K562 (cell line): ENCODE results near the gene RNF213. TPM values are rescaled to one million over a fixed set of nuclear protein-coding genes. Genes with fewer than 3 reads are reported as not detected.

Experiments used
- BCOR ChIP-seq: fragments of 450-650 bp; IDR thresholded peaks from 2 replicates; pipeline ENCODE4 v1.6.1; 2016
- BMI1 ChIP-seq: fragments of 150-350 bp; IDR thresholded peaks from 2 replicates; pipeline ENCODE4 v1.6.1; 2014; ENCODE audit warnings: low read length
- C11orf30 ChIP-seq: fragments of 450-650 bp; IDR thresholded peaks from 2 replicates; pipeline ENCODE4 v1.6.1; 2016; ENCODE audit warnings: low read depth, mild to moderate bottlenecking
- CCNT2 ChIP-seq: IDR thresholded peaks from 2 replicates; pipeline ENCODE4 v1.6.1; 2011; ENCODE audit warnings: borderline replicate concordance, low read depth, mild to moderate bottlenecking, moderate library complexity, mixed read lengths, low read length; ENCODE audit not compliant: insufficient read length; ENCODE audit errors: extremely low read depth
- E2F5 ChIP-seq: sonication (generic); formaldehyde crosslinking; IDR thresholded peaks from 2 replicates; pipeline ENCODE4 v1.8.0; 2022; ENCODE audit warnings: mild to moderate bottlenecking, missing genetic modification reagents
- E2F6 ChIP-seq, 2 experiments: IDR thresholded peaks; 2 replicates each; pipeline ENCODE4 v1.6.1; 2011; ENCODE audit warnings: borderline replicate concordance in 1 of 2, control low read depth in 1 of 2, low read depth in 1 of 2, low read length in 1 of 2, mild to moderate bottlenecking in 1 of 2, mixed read lengths in 1 of 2, moderate library complexity in 1 of 2; ENCODE audit not compliant: insufficient read depth in 1 of 2, insufficient read length in 1 of 2, poor library complexity in 1 of 2, severe bottlenecking in 1 of 2; ENCODE audit errors: extremely low read depth in 1 of 2
- ETV1 ChIP-seq: fragments of 450-650 bp; conservative IDR thresholded peaks from 2 replicates; pipeline ENCODE4 v1.6.1; 2016; ENCODE audit warnings: missing genetic modification characterization, control low read depth, low read depth, missing compliant biosample characterization
- FOXJ2 ChIP-seq: fragments of 200-800 bp; sonication (Bioruptor generic); IDR thresholded peaks from 2 replicates; pipeline ENCODE4 v1.6.1; 2016; ENCODE audit warnings: missing genetic modification characterization, missing compliant biosample characterization
- FOXK1 ChIP-seq: sonication (generic); formaldehyde crosslinking; IDR thresholded peaks from 2 replicates; pipeline ENCODE4 v1.8.0; 2022; ENCODE audit warnings: missing genetic modification reagents, mild to moderate bottlenecking, borderline replicate concordance
- FOXK2 ChIP-seq, 2 experiments: fragments of 450-650 bp; IDR thresholded peaks in 1 of 2; conservative IDR thresholded peaks in 1 of 2; 2 replicates each; pipeline ENCODE4 v1.6.1; 2016; ENCODE audit warnings: low read depth in 2 of 2, mild to moderate bottlenecking in 1 of 2
- GABPB1 ChIP-seq: sonication (generic); formaldehyde crosslinking; IDR thresholded peaks from 2 replicates; pipeline ENCODE4 v1.8.0; 2022; ENCODE audit warnings: mild to moderate bottlenecking, missing genetic modification reagents
- KLF13 ChIP-seq: fragments of 450-650 bp; IDR thresholded peaks from 2 replicates; pipeline ENCODE4 v1.6.1; 2016; ENCODE audit warnings: missing genetic modification characterization, low read depth, mild to moderate bottlenecking, missing compliant biosample characterization, moderate library complexity, borderline replicate concordance
- NFYB ChIP-seq: IDR thresholded peaks from 2 replicates; pipeline ENCODE4 v1.6.1; 2011; ENCODE audit warnings: mild to moderate bottlenecking, moderate library complexity; ENCODE audit not compliant: insufficient read length; ENCODE audit errors: extremely low read depth
- NR2C2 ChIP-seq, 2 experiments: fragments of 200-800 bp in 1 of 2; sonication (Bioruptor generic) in 1 of 2; sonication (generic) in 1 of 2; formaldehyde crosslinking in 1 of 2; IDR thresholded peaks; 2 replicates each; pipeline versions ENCODE4 v1.6.1 to v1.8.0; 2016 to 2022; ENCODE audit warnings: mild to moderate bottlenecking in 1 of 2, missing compliant biosample characterization in 1 of 2, missing genetic modification characterization in 1 of 2, missing genetic modification reagents in 1 of 2
- POLR2G ChIP-seq: fragments of 200-400 bp; formaldehyde crosslinking; IDR thresholded peaks from 2 replicates; pipeline ENCODE4 v1.6.1; 2017; ENCODE audit warnings: low read depth, mild to moderate bottlenecking, antibody characterized with exemption, low read length, moderate library complexity
- PRPF4 ChIP-seq: fragments of 200-400 bp; formaldehyde crosslinking; IDR thresholded peaks from one replicate; pipeline ENCODE4 v1.6.1; 2017; ENCODE audit warnings: low read length, low read depth, mild to moderate bottlenecking; ENCODE audit not compliant: insufficient read depth, poor library complexity, severe bottlenecking
- SAFB ChIP-seq: fragments of 200-400 bp; formaldehyde crosslinking; IDR thresholded peaks from 2 replicates; pipeline ENCODE4 v1.6.1; 2017; ENCODE audit warnings: low read depth, low read length, borderline replicate concordance
- SMAD4 ChIP-seq: fragments of 250-450 bp; sonication (Bioruptor Pico); conservative IDR thresholded peaks from 2 replicates; pipeline ENCODE4 v1.8.0; 2021; ENCODE audit warnings: inconsistent platforms, mild to moderate bottlenecking, moderate library complexity
- SOX6 ChIP-seq: fragments of 450-650 bp; IDR thresholded peaks from 2 replicates; pipeline ENCODE4 v1.6.1; 2014; ENCODE audit warnings: mild to moderate bottlenecking
- VEZF1 ChIP-seq: fragments of 200-800 bp; sonication (Bioruptor generic); IDR thresholded peaks from 2 replicates; pipeline ENCODE4 v1.6.1; 2017; ENCODE audit warnings: missing genetic modification characterization, missing compliant biosample characterization
- ZNF75A ChIP-seq: fragments of 450-650 bp; formaldehyde crosslinking; IDR thresholded peaks from 2 replicates; pipeline ENCODE4 v1.4.0; 2020; ENCODE audit warnings: mild to moderate bottlenecking
- polyA plus RNA-seq, 8 experiments: library from polyadenylated mRNA; depleted of rRNA in 4 of 8; stranded (reverse) in 5 of 8; unstranded in 3 of 8; fragments of >200 nt; fragmentation: Nextera tagmentation in 2 of 8; fragmentation: Illumina TruSeq in 1 of 8; extraction: Ambion mirVana in 2 of 8; extraction: Trizol in 1 of 8; gene quantifications; 2 replicates each; pipeline versions ENCODE4 v1.2.1 to v1.2.3, GENCODE V29; 2011 to 2014; ENCODE audit warnings: inconsistent platforms in 1 of 8, missing spikeins in 1 of 8
- total RNA-seq, 7 experiments: library from RNA; depleted of rRNA in 6 of 7; stranded (reverse); fragments of >200 nt in 6 of 7; fragmentation: Illumina TruSeq in 2 of 7; extraction: Trizol in 2 of 7; gene quantifications; 2 replicates each; pipeline versions ENCODE4 v1.2.1 to v1.2.3, GENCODE V29; 2011 to 2021; ENCODE audit warnings: low replicate concordance in 1 of 7

The RNF213 gene
- total and polyA plus RNA-seq, 9 of the 15 experiments (the other 6 are each of a cell fraction or from before 2014, with no cell fraction given): 5.3 to 33.6 (median 17.9) TPM

- TF ChIP-seq POLR2G: peak; percentile 80
- no peak for TF ChIP-seq NR2C2 (CRISPR knock-in tag; IDR thresholded peaks at IDR 0.05)
- TF ChIP-seq NR2C2 (tag; IDR thresholded peaks at IDR 0.05): peak; percentile 80
- no peak for TF ChIP-seq NFYB
- TF ChIP-seq FOXK1 (CRISPR knock-in tag): peak; percentile 33; the same call in 1 of the 2 replicates
- peak; percentile 98 for TF ChIP-seq C11orf30
- TF ChIP-seq VEZF1 (CRISPR knock-in tag): peak; percentile 77
- TF ChIP-seq KLF13 (tag): peak; percentile 90
- TF ChIP-seq SOX6: peak; percentile 34; the same call in 1 of the 2 replicates
- peak; percentile 77 for TF ChIP-seq BMI1
- peak; percentile 27; the same call in 1 of the 2 replicates for TF ChIP-seq BCOR
- TF ChIP-seq E2F5 (CRISPR knock-in tag): no peak
- TF ChIP-seq E2F6 (IDR thresholded peaks at IDR 0.05; ENCODE audit: borderline replicate concordance in 1 of 2, extremely low read depth in 1 of 2, insufficient read depth in 1 of 2, insufficient read length in 1 of 2, low read depth in 1 of 2, low read length in 1 of 2, poor library complexity in 1 of 2, severe bottlenecking in 1 of 2): peak; percentile 21 to 70
- TF ChIP-seq SMAD4: peak; percentile 41; the same call in 1 of the 2 replicates
- TF ChIP-seq FOXJ2 (tag): peak; percentile 79
- peak; percentile 78 for TF ChIP-seq SAFB
- peak; percentile 97 for TF ChIP-seq ETV1 (tag)
- no peak for TF ChIP-seq PRPF4
- TF ChIP-seq GABPB1: peak; percentile 98
- peak in 1 of 2 experiments; percentile 57; a peak in 2 of 4 replicates for TF ChIP-seq FOXK2 (conservative IDR thresholded peaks at IDR 0.05 in 1 of 2, IDR thresholded peaks at IDR 0.05 in 1 of 2; ENCODE audit: low read depth in 2 of 2)
- TF ChIP-seq ZNF75A: 0 out of 2 replicates have a peak, but pooled peaks have one; percentile 6
- TF ChIP-seq CCNT2: peak; percentile 53
Measured at GRCh38 chr17:80414803-80415625, 154.4 kb downstream of the RNF213 start, which contains the start of gene ENDOV (continued).
